ENCODE results near the gene ZNF853. TPM values are rescaled to one million over a fixed set of nuclear protein-coding genes. Genes with fewer than 3 reads are reported as not detected.
"Not testable (repeated sequence)": the region's sequence is repeated elsewhere in the genome, so short reads cannot be mapped to it uniquely, and the experiment has no call there.

The ZNF853 gene
- total RNA-seq, 1 experiment from 2014 or later = not detected

GRCh38 chr7:6577369-6578113 lies 37.9 kb upstream of the ZNF853 start, which contains the start of gene ZDHHC4:
Gene ZDHHC4, plus strand, starts transcription at chr7:6577454. Its CDS starts 3,108 bp downstream, at chr7:6580562.
- Mint-ChIP-seq H3K36me3 (ENCODE audit: insufficient read depth, unreplicated experiment) (peaks cover 23% of the 10 kb centered on the region), H3K4me1 (ENCODE audit: insufficient read depth, unreplicated experiment) (peaks cover 10% of the 10 kb centered on the region), H3K27me3 (ENCODE audit: insufficient read depth, unreplicated experiment) (no peaks in the 10 kb centered on the region), H3K27ac (ENCODE audit: low read depth, unreplicated experiment) (peak within 1 kb of the TSS; percentile 95), H3K9me3 (ENCODE audit: unreplicated experiment) (no peaks in the 10 kb centered on the region), H3K4me3 (ENCODE audit: unreplicated experiment) (peak within 1 kb of the TSS; percentile 85)
- POLR2A ChIA-PET = interaction anchor here (0.7 to 1.2 kb wide), 2 partner anchors 11 to 12 kb away, joined by 4 read pairs; partner anchors contain the start of gene INTS15
- intact Hi-C loops (cut with micrococcal nuclease) = no loop called here
- DNase-seq (ENCODE audit: unreplicated experiment) = peak; percentile 80
- BruUV-seq (replicated peaks) = TSS peak; percentile 36
- TF ChIP-seq, protein P1, sequence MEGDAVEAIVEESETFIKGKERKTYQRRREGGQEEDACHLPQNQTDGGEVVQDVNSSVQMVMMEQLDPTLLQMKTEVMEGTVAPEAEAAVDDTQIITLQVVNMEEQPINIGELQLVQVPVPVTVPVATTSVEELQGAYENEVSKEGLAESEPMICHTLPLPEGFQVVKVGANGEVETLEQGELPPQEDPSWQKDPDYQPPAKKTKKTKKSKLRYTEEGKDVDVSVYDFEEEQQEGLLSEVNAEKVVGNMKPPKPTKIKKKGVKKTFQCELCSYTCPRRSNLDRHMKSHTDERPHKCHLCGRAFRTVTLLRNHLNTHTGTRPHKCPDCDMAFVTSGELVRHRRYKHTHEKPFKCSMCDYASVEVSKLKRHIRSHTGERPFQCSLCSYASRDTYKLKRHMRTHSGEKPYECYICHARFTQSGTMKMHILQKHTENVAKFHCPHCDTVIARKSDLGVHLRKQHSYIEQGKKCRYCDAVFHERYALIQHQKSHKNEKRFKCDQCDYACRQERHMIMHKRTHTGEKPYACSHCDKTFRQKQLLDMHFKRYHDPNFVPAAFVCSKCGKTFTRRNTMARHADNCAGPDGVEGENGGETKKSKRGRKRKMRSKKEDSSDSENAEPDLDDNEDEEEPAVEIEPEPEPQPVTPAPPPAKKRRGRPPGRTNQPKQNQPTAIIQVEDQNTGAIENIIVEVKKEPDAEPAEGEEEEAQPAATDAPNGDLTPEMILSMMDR (IDR thresholded peaks at IDR 0.05; ENCODE audit: unreplicated experiment) = no peak
- CTCF ChIA-PET = interaction anchor here (0.6 to 1.8 kb wide), 5 partner anchors 13 to 797 kb away, joined by 3 to 15 read pairs (median 4); partner anchors contain the start of gene INTS15

DNA sequence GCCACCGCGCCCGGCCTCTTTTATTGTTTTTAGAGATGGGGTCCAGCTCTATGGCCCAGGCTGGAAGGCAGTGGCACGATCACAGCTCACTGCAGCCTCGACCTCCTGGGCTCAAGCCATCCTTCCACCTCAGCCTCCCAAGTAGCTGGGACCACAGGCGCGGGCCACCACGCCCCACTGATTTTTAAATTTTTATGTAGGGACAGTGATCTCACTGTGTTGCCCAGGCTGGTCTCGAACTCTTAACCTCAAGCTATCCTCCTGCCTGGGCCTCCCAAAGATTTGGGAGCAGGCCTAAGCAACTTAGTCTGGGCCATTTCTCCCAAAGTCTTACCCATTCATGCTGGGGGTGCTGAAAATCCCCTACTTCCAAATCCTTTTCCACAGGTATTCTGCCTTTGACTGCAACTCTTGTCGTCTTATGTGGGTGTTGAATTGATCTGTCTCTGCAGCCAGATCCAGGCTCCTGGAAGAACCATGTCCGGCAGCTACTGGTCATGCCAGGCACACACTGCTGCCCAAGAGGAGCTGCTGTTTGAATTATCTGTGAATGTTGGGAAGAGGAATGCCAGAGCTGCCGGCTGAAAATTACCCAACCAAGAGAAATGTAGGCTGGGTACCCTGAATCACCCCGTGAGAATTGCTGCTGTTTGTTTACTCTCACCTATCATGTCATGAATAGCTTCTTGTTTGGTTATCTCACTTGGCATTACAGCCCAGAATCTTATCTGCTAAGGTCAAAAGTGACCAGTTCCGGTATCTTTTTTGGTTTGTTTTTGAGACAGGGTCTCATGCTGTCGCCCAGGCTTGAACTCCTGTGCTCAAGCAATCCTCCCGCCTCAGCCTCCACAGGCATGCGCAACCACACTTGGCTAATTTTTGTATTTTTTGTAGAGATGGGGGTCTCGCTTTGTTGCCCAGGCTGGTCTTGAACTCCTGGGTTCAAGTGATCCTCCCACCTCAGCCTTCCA lies 37.0 kb upstream of the ZNF853 start:
- peak overlapping the region; percentile 95 for H3K27ac Mint-ChIP-seq (ENCODE audit: low read depth, unreplicated experiment)
- H3K9me3 Mint-ChIP-seq (ENCODE audit: unreplicated experiment) = no peaks in the 10 kb centered on the region
- ChIA-PET CTCF (interaction anchor here (0.6 to 1.8 kb wide), 4 partner anchors 12 to 1533 kb away, joined by 3 to 15 read pairs (median 4); partner anchors contain the start of gene INTS15), POLR2A (interaction anchor here (1.2 kb wide), 1 partner anchor 11 kb away, joined by 4 read pairs; the partner anchor contains the start of gene INTS15)
- intact Hi-C loops (cut with micrococcal nuclease) = no loop called here
- H3K4me3 Mint-ChIP-seq (ENCODE audit: unreplicated experiment) = peak overlapping the region; percentile 85
- peaks cover 10% of the 10 kb centered on the region for H3K4me1 Mint-ChIP-seq (ENCODE audit: insufficient read depth, unreplicated experiment)
- no TSS peak for BruUV-seq (replicated peaks)
- no peak for DNase-seq (ENCODE audit: unreplicated experiment)
- H3K27me3 Mint-ChIP-seq (ENCODE audit: insufficient read depth, unreplicated experiment) = no peaks in the 10 kb centered on the region
- TF ChIP-seq, protein P1 (IDR thresholded peaks at IDR 0.05; ENCODE audit: unreplicated experiment) = no peak
- peaks cover 32% of the 10 kb centered on the region for H3K36me3 Mint-ChIP-seq (ENCODE audit: insufficient read depth, unreplicated experiment)

- Mint-ChIP-seq H3K36me3 (ENCODE audit: insufficient read depth, unreplicated experiment) (peaks cover 37% of the 10 kb centered on the region), H3K27ac (ENCODE audit: low read depth, unreplicated experiment) (peak overlapping the region; percentile 23), H3K4me3 (ENCODE audit: unreplicated experiment) (no peak overlapping the region), H3K4me1 (ENCODE audit: insufficient read depth, unreplicated experiment) (peaks cover 10% of the 10 kb centered on the region), H3K9me3 (ENCODE audit: unreplicated experiment) (no peaks in the 10 kb centered on the region), H3K27me3 (ENCODE audit: insufficient read depth, unreplicated experiment) (no peaks in the 10 kb centered on the region)
- no peak for DNase-seq (ENCODE audit: unreplicated experiment)
- ChIA-PET POLR2A (no interaction called here), CTCF (interaction anchor here (2.9 kb wide), 1 partner anchor 11 kb away, joined by 13 read pairs; the partner anchor contains the start of gene INTS15)
- no TSS peak for BruUV-seq (replicated peaks)
- intact Hi-C loops (cut with micrococcal nuclease) = no loop called here
- TF ChIP-seq, protein P1 (IDR thresholded peaks at IDR 0.05; ENCODE audit: unreplicated experiment) = no peak
These were observed 36.0 kb upstream of the ZNF853 start for GRCh38 chr7:6579446-6579845.

- intact Hi-C loops (cut with micrococcal nuclease); BruUV-seq (replicated peaks); POLR2A ChIA-PET; DNase-seq (ENCODE audit: unreplicated experiment); H3K4me3 Mint-ChIP-seq (ENCODE audit: unreplicated experiment); H3K4me1 Mint-ChIP-seq (ENCODE audit: insufficient read depth, unreplicated experiment); H3K9me3 Mint-ChIP-seq (ENCODE audit: unreplicated experiment); H3K27me3 Mint-ChIP-seq (ENCODE audit: insufficient read depth, unreplicated experiment); H3K27ac Mint-ChIP-seq (ENCODE audit: low read depth, unreplicated experiment): not testable (repeated sequence)
- peaks cover 67% of the 10 kb centered on the region for H3K36me3 Mint-ChIP-seq (ENCODE audit: insufficient read depth, unreplicated experiment)
- CTCF ChIA-PET = interaction anchor here (0.6 to 0.7 kb wide), 3 partner anchors 10 to 391 kb away, joined by 3 read pairs; no protein-coding TSS in a partner anchor
These were observed 29.5 kb upstream of the ZNF853 start for GRCh38 chr7:6585746-6586432.
